CD4-positive, alpha-beta T cell treated with Interleukin-6 for 4 hours (primary cell): ENCODE measurements around the gene TMEM50A.
"Not testable (repeated sequence)": the region's sequence is repeated elsewhere in the genome, so short reads cannot be mapped to it uniquely, and the experiment has no call there.

Experiments
- DNase-seq: peaks from one replicate; pipeline ENCODE4 v3.0.0-alpha.2; 2020; ENCODE audit warnings: mixed read lengths

TMEM50A gene

DNA sequence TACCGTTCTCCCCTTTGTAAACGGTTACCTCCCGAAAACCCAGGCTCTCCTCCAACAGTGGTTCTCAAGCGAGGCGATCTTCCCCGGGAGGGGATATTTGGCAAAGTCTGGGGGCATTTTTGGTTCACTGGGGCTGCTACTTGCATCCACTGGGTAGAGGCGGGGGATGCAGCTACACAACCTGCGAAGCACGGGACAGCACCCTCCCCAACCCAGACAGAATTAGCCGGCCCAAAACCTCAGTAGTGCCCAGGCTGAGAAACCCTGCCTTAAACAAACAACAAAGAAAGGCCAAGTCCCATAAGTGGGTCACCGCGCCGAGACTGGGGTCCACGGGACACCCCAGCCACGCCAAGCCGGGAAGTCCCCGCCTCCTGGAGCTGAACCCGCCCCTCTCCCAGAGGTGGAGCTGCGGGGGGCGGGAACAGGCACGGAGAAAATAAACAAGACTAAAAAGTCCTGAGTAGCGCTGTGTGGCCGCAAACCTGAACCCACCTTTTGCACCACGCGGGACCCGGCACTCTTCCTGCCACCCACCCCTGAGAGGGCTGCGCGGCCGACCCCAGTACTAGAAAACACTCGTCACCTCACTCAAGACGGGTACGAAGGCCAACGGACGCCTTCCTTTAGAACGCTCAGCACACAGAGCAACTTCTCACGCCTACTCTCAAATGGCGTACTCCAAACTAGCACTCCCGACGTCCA, 499 bp upstream of the TMEM50A start:
- peak; percentile 23 for DNase-seq

DNA sequence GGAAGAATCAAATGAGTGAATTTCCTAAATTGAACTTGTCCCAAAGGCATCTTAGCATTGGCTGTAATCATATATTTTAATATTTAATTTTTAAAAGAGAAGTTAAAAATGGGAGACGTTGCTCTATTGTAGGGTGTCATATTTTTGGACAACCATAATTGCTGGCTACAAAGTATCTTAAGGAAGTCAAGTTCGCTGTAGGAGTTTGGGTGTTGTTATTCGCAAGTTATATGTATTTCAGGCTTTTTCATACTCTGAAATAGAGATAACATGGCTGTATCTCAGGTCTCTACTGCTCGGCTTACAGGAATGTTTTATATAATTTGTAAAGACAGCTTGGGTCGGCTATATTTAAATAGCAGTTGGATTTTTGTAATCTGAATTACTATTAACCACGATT, 852 bp downstream of the TMEM50A start:
- DNase-seq: no peak

DNA sequence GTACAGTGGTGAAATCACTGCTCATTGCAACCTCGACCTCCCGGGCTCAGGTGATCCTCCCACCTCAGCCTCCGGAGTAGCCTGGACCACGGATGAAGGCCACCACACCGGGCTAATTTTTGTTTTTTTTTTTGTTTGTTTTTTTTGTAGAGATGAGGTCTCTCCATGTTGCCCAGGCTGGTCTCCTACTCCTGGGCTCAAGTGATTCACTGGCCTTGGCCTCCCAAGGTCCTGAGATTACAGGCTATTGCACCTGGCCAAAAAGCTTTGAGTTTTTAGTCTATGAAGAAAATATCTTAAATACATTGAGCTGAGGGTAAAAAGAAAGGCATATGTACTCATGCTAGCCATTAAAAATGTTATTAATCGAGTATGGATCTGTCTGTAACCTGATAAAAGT, 3.6 kb downstream of the TMEM50A start:
- DNase-seq: no peak

DNA sequence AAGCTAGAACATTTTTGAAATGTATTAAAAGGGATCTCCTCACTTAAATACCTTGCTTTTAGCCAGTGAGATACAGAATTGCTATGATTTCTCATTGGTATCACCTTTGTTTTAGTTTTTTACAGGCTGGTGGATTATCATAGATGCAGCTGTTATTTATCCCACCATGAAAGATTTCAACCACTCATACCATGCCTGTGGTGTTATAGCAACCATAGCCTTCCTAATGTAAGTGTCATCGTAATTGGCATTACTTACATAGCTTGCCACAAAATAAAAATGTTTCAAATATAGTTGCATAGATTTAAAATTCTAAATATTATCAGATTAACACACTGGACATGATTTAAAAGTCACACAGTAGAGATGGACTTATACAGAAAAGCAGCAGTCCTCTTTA, 4.7 kb downstream of the TMEM50A start:
- DNase-seq: no peak

DNA sequence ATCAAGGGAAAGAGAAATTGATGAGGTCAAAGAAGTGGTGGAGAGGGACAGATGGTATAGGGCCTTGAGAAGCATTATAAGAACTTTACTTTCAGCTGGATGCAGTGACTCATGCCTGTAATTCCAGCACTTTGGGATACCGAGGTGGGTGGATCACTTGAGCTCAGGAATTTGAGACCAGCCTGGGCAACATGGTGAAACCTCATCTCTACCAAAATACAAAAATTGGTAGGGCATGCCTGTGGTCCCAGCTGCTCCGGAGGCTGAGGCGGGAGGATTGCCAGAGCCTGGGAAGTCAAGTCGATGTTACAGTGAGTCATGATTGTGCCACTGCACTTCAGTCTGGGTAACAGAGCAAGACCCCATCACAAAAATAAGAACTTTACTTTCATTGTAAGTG, 5.7 kb downstream of the TMEM50A start:
- DNase-seq: no peak

DNA sequence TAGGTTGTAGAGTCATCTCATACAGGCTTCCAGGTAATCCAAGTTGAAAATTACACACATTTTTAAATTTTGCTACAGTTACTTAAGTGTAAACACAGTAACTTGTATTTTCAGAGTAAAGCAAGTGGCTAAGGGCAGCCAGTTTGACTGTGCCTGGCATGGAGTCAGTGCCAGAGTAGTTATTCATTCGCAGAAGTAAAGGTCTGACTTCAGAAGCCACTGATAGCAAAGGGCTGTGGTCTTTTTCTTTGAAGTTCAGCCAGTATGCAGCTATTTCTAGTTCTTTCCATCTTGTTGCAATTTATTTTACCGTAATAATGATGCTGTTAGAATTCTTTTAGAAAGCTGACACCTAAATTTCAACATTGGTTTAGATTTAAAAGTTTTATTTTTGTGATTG, 9.4 kb downstream of the TMEM50A start:
- no peak for DNase-seq

DNA sequence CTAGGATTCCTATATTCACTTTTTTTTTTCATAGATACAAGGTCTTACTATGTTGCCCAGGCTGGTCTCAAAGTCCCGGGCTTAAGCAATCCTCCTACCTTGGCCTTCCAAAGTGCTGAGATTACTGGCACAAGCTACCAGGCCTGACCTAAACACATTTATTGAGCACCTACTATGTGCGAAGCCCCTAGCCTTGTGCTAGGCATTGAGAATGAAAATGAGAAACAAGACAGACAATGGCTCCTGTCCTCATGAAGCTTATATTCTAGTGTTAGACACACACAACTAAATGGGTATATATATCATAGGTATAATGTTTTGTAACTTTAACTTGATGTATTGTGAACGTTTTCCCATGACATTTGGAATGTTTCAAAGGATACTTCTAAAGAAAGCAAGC, 11.5 kb downstream of the TMEM50A start:
- DNase-seq: no peak

DNA sequence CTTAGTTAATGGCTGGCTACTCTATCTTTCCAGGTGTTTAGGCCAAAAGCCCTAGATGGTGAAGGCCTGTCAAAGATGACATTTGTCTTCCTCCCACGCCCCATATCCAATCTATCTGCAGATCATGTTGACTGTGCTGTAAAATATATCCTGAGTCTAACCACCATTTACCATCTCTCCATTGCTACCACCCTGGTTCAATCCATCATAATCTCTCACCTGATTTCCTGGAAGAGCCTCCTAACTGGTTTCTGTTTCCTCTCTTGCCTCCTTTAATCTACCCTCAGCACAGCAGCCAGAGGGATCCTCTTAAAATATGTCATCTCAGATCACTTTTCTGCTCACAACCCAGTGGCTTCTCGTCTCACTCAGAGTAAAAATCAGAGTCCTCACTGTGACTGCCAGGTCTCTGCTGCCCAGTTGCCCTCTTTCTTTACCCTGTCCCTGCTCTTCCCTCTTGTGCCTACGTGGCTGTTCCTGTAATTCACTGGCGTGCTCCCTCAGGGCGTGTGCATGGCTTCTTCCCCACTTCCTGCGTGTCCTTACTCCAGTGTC, 17.8 kb downstream of the TMEM50A start:
- DNase-seq: no peak

DNA sequence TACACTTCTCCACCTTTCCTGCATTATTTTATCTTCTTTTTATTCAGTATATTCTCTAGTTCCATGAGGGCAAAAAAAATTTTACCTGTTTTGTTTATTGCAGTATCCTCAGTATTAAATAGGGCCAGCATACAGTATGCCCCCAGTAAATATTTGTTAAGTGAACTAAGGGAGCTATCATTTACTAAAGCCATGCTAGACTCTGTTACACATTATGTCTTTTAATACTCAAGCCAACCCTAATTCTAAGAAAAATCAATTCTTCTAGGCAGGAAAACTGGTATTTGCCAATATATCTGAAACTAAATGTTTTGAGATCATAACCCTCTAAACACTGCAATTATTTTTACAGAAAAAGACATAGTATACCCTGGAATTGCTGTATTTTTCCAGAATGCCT, 18.3 kb downstream of the TMEM50A start:
- DNase-seq: no peak

DNA sequence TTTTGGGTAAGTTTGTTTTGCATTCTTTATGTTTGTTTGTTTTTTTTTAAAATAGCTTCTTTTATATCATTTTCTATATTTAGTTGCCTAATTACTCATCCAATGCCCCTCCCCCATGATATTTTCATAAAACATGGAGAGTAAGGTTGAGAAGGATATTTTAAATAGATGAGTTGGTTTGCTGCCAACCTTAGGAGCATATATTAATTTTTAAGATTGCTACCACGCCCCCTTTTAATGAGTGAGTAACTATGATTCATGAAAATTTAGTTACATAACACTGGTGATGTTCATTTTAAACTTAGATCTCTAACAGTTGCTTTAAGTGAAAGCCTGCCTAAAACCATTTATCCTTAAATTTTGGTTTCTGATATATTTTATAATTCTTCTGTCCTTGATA, 18.7 kb downstream of the TMEM50A start:
- DNase-seq: no peak

DNA sequence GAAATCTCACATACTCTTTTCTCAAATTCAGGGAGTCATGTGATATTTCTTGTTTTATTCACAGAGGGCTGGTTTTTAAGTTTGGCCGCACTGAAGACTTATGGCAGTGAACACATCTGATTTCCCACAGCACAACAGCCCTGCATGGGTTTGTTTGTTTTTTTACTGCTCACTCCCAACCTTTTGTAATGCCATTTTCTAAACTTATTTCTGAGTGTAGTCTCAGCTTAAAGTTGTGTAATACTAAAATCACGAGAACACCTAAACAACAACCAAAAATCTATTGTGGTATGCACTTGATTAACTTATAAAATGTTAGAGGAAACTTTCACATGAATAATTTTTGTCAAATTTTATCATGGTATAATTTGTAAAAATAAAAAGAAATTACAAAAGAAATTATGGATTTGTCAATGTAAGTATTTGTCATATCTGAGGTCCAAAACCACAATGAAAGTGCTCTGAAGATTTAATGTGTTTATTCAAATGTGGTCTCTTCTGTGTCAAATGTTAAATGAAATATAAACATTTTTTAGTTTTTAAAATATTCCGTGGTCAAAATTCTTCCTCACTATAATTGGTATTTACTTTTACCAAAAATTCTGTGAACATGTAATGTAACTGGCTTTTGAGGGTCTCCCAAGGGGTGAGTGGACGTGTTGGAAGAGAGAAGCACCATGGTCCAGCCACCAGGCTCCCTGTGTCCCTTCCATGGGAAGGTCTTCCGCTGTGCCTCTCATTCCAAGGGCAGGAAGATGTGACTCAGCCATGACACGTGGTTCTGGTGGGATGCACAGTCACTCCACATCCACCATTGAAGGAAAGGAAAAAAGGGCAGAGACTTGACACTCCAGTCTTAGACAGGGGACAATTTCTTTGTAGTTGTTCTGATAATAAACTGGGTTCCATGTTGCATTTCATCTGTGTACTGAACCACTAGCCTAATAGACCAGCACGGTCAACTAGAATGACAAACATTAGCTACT, 22.8 kb downstream of the TMEM50A start:
- DNase-seq: no peak

DNA sequence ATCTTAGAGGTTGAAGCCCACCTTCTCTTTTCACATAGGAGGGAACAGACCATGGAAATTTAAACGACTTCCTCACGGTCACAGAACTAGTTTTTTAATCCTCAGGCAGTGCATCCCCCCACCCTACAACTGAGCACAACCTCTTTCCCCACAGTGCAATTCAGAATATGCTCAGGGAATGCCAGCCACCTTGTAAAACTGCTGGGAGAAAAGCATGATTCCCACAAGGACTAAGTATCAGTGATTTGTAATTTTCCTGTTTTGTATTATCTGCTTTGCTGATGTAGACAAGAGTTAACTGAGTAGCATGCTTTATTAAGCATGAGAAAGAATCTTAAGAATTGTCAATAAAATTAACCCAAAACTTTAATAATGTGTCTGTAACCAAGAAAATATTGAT, 23.8 kb downstream of the TMEM50A start:
- DNase-seq: no peak

DNA sequence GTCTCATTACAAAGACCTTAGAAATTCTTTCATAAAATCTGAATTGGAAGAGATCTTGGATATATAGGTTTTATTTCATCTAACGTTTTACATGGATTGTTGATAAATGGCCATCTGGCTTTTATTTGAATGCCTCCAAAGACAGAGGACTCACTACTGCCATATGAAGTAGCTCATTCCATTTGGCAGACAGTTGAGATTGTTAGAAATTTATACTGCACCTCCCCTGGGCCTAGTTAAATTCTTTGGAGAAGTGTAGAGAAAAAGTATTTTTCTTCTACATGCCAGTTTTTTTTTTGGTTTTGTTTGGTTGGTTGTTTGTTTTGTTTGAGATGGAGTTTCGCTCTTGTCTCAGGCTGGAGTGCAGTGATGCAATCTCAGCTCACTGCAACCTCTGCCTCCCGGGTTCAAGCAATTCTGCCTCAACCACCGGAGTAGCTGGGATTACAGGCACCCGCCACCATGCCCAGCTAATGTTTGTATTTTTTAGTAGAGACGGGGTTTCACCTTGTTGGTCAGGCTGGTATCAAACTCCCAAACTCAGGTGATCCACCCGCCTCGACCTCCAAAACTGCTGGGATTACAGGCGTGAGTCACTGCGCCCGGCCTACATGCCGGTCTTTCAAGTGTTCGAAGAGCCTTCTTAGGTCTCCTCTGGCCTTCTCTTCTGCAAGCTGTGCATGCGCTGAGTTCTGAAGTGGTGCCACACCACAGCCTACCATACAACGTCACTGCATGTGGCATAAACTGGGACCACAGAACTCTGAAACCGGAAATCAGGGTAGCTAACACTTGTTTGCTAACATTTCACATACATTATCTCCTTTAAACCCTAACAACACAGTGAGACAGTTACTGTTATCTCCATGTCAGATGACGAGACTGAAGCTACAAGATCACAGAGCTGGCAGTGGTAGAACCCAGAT, 24.8 kb downstream of the TMEM50A start:
- not testable (repeated sequence) for DNase-seq

DNA sequence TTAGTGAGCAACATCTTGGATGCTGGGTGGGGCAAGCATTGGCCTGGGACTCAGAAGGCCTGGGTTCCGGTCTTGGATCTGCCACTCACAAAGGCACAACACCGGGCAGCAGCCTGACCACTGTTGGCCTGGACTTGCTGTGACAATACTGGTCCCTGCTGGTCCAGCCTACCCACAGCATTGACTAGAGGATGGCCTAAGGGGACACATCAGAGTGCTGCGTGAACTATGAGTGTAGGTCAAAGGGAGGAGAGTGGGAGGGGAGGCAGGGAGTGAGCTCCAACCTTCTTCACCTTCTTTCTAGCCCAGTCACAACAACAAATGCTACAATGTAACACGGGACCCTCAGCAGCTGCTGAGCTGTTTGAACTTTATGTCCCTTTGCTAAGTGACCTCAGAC, 31.1 kb downstream of the TMEM50A start:
- no peak for DNase-seq

DNA sequence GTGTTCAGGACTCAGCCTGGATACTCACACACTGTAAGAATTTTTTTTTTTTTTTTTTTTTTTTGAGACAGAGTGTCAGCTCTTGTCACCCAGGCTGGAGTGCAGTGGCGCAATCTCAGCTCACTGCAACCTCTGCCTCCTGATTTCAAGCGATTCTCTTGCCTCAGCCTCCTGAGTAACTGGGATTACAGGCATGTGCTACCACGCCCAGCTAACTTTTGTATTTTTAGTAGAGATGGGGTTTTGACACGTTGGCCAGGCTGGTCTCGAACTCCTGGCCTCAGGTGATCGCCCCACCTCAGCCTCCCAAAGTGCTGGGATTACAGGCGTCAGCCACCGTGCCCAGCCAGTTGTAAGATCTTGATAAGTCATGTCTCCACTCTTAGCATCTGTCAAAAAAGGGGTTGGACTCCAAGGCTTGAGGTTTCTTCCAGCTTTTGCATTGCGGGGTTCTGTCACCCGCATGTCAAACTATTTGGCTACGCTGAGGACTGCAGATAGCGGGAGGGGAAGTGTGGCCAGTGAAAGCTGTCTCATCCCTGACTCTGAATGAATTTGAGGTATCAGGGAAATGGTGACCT, 31.6 kb downstream of the TMEM50A start:
- DNase-seq: not testable (repeated sequence)

DNA sequence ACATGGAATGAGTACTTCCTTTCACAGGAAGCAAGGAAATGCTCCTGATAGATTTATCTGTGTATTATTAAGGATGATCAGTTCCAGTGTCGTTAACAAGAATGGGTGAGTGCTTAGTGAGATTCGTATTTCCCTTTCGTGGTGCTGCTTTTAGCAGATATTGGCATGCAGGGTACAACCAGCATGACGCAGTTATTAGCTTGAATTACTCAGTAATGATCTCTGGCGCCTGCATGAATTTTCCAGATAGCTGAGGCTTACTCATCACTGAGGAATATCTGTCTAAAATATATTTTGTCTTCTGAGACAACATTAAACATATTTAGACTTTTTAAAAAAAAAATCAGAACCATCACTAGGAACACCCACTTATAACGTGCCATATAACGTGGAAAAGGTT, 33.6 kb downstream of the TMEM50A start:
- DNase-seq: not testable (repeated sequence)

DNA sequence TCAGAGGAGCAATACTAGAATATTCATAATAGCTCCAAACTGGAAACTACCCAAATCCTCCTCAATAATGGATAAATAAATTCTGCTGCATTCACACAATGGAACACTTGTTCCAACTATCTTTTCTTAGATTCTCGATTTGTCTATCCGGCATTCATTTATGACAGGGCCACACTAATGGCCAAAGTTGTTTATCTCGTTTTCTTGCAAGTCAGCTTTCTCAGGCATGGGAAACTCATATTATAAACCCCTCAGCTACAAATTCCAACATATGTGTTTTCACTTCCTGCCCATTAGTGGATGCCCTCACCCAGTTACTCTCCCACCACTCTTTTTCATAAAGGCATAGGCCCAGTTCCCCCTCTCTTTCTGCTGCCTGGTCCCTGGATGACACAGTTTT, 40.2 kb downstream of the TMEM50A start:
- DNase-seq: not testable (repeated sequence)

DNA sequence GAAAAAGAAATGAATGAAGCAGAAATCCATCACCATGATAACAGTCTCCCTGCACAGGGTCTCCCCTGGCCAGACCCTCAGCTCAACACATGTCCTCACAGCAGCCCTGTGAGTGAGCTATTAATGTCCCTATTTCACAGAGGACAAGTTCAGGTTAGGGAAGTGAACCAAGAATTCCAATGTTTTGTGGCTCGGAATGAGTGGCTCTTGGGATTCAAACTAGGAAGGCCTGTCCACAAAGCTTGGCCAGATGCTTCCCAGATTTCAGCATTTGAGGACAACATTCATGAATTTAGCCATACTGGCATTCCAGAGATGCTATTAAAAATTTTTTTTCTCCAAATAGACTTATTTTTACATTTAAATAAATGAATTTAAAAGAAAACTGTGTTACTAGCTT, 44.4 kb downstream of the TMEM50A start:
- not testable (repeated sequence) for DNase-seq

DNA sequence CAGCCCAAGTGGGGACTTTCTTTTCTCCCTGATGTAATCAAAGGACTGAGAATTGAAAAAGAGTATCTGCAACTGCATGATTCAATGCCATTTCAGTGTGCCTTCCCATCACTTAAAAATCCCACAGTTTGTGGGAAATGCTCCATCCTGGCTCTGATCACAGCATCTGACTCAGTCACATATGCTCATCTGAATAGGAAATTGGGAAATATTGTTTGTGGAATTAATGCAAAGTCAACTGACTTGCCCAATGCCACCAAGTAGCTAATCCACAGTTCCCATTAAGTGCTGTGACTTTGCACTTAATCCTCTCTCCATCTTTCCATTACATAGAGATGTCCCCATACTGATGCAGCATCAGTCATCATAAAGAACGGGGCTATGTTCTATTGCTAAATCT, 45.0 kb downstream of the TMEM50A start:
- not testable (repeated sequence) for DNase-seq

DNA sequence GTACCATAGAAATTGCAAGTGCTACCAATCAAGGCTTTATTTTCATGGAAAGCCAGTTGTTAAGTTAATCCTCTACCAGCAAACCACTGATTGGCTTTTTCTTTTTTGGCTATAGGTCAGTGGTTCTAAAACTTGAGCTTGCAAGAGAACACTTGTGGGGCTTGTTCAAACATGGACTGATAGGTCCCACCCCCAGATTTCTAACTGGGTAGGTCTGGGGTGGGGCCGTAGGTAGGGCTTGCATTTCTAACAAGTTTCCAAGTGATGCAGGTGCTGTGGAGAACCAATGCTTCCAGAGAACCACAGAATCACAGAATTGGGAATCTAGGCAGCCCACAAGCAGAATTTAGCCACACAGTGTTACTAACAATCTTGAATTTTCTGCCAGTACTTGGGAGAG, 45.7 kb downstream of the TMEM50A start:
- DNase-seq: not testable (repeated sequence)

DNA sequence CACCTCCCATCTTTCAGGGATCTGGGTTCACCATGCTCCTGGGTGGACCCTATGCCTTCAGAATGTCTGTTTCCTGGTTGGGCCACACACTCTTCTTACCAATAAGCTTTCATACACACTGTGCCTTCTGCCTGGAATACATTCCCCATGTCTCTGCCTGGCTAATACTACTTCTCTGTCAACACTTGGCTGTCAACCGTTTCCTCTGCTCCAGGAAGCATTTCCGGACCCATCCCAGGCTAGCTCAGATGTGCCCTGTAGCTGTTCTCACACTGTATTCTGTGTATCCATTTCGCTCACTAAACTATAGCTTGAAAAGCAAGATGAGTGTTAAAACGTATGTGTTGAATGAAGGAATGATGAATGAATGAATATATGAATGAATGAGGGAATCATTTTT, 49.0 kb downstream of the TMEM50A start:
- DNase-seq: not testable (repeated sequence)

DNA sequence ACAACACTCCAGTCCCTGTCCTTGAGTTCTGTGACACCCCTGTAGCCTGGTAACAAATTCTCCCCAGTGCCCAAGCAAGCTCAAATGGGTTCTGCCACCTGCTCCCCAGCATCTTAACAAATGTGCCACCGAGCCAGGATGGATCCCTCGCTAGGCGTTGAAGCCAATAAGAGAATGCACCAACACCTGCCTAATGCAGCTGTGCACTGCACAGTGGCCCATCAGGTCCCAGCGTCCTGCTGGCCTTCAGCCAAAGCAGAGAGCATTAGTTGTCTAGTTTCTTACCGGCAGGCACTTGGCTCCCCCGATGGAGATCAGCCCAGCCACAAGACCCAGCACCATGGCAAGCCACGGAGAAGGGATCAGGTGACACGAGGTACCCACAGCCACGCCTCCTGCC, 50.6 kb downstream of the TMEM50A start:
- DNase-seq: not testable (repeated sequence)
